DOHH2 (cell line): ENCODE measurements around the gene ZNF398.

Source experiments
- H3F3A ChIP-seq: fragments of 200-600 bp; sonication (generic), shearing (Covaris generic); 2 replicates; pipeline ENCODE4 v1.6.0; 2016; ENCODE audit warnings: antibody characterized with exemption, mild to moderate bottlenecking; ENCODE audit not compliant: control insufficient read depth, insufficient read depth
- H3K27ac ChIP-seq: fragments of 200-600 bp; sonication (generic); 2 replicates; pipeline ENCODE4 v1.5.1; 2014; ENCODE audit warnings: low read depth, mild to moderate bottlenecking, low read length, moderate library complexity
- H3K27me3 ChIP-seq: fragments of 200-600 bp; sonication (generic); 2 replicates; pipeline ENCODE4 v1.6.1; 2014; ENCODE audit warnings: mild to moderate bottlenecking, low read length, mixed read lengths; ENCODE audit not compliant: control insufficient read depth
- H3K36me3 ChIP-seq: fragments of 200-600 bp; sonication (generic); 2 replicates; pipeline ENCODE4 v1.6.1; 2014; ENCODE audit warnings: mild to moderate bottlenecking, low read length, moderate library complexity, mixed read lengths; ENCODE audit not compliant: control insufficient read depth
- H3K4me1 ChIP-seq: fragments of 200-600 bp; sonication (generic); 2 replicates; pipeline ENCODE4 v1.6.1; 2014; ENCODE audit warnings: mild to moderate bottlenecking, low read length, mixed read lengths; ENCODE audit not compliant: control insufficient read depth
- H3K4me2 ChIP-seq: fragments of 200-600 bp; sonication (generic); 2 replicates; pipeline ENCODE4 v1.6.0; 2014; ENCODE audit warnings: mild to moderate bottlenecking, low read length, moderate library complexity
- H3K4me3 ChIP-seq: fragments of 200-600 bp; sonication (generic); 2 replicates; pipeline ENCODE4 v1.5.1; 2014; ENCODE audit warnings: mild to moderate bottlenecking, low read length, mixed read lengths
- H3K79me2 ChIP-seq: fragments of 200-600 bp; sonication (generic); 2 replicates; pipeline ENCODE4 v1.6.1; 2014; ENCODE audit warnings: mild to moderate bottlenecking, low read length, mixed read lengths; ENCODE audit not compliant: control insufficient read depth
- H3K9me2 ChIP-seq: fragments of 200-600 bp; sonication (generic); replicated peaks from 2 replicates; pipeline ENCODE4 v1.6.1; 2014; ENCODE audit warnings: mild to moderate bottlenecking, low read length, mixed read lengths; ENCODE audit not compliant: control insufficient read depth
- H3K9me3 ChIP-seq: fragments of 200-600 bp; sonication (generic); 2 replicates; pipeline ENCODE4 v1.6.1; 2014; ENCODE audit warnings: antibody characterized with exemption, low read length, mixed read lengths; ENCODE audit not compliant: control insufficient read depth, insufficient read depth
- H4K20me1 ChIP-seq: fragments of 200-600 bp; sonication (generic); 2 replicates; pipeline ENCODE4 v1.6.0; 2014; ENCODE audit warnings: low read depth, mild to moderate bottlenecking, antibody characterized with exemption, low read length, moderate library complexity; ENCODE audit not compliant: control insufficient read depth, insufficient read depth
- EZH2phosphoT487 ChIP-seq: fragments of 200-600 bp; sonication (generic); IDR thresholded peaks from 2 replicates; pipeline ENCODE4 v1.6.1; 2017; ENCODE audit warnings: borderline replicate concordance, mild to moderate bottlenecking, antibody characterized with exemption, low read length, moderate library complexity, mixed read lengths
- TF ChIP-seq, protein P1 (sequence below): fragments of 200-600 bp; sonication (generic); IDR thresholded peaks from one replicate; pipeline ENCODE4 v1.5.1; 2014; ENCODE audit warnings: antibody characterized with exemption, mild to moderate bottlenecking, low read depth, low read length; ENCODE audit not compliant: poor library complexity, severe bottlenecking

ZNF398 gene

DNA sequence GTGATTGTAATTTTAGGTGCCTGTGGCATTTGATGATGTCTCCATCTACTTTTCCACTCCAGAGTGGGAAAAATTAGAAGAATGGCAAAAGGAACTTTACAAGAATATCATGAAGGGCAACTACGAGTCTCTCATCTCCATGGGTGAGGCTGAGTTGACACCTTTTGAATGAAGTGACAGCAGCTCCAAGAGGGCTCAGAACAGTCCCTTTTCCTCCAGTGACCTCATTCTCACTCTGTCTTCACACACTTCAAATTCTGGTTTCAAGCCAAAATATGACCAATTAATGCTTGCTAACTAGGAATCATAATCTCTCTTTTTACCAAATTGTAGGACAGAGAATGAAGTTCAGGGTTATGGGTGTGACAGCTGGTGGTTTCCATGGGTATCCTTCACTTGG is 18.9 kb downstream of the ZNF398 start:
- TF ChIP-seq, protein P1, sequence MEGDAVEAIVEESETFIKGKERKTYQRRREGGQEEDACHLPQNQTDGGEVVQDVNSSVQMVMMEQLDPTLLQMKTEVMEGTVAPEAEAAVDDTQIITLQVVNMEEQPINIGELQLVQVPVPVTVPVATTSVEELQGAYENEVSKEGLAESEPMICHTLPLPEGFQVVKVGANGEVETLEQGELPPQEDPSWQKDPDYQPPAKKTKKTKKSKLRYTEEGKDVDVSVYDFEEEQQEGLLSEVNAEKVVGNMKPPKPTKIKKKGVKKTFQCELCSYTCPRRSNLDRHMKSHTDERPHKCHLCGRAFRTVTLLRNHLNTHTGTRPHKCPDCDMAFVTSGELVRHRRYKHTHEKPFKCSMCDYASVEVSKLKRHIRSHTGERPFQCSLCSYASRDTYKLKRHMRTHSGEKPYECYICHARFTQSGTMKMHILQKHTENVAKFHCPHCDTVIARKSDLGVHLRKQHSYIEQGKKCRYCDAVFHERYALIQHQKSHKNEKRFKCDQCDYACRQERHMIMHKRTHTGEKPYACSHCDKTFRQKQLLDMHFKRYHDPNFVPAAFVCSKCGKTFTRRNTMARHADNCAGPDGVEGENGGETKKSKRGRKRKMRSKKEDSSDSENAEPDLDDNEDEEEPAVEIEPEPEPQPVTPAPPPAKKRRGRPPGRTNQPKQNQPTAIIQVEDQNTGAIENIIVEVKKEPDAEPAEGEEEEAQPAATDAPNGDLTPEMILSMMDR = no peak
- TF ChIP-seq EZH2phosphoT487 = no peak

DNA sequence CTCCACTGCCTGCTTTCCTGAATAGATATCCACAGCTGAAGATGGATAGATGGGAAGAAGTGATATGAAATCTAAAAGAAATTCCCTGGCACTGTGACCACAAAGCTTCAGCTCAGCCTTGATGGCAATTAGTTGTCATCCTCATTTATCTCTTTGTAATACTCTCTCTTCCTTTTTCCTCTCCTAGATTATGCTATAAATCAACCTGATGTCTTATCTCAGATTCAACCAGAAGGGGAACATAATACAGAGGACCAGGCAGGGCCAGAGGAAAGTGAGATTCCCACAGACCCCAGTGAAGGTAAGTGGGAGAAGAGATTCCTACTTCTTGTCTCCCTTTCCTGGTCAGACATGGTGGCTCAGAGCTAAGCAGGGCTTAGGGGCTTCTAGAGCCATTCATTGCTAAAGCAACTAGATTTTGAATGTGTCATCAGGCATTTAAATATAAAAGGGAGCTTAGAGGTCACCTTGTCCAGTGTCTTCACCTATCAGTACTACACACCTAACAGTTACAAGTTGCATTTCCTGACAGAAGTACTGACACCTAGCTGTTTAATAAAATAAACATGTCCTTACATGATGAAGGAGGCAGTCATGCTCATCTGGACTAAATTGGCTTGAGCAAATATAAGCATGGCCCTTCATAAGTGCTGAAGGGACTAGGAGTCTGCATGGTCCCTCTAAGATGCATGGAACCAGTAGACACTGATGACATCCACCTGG is 19.5 kb downstream of the ZNF398 start:
- TF ChIP-seq, protein P1 = no peak
- no peak for TF ChIP-seq EZH2phosphoT487
- Histone ChIP-seq H3K9me2 (no peaks in the 10 kb centered on the region), H3K27me3 (no peaks in the 10 kb centered on the region), H3K4me1 (no peaks in the 10 kb centered on the region), H3K36me3 (peaks cover 68% of the 10 kb centered on the region), H3K4me3 (no peak overlapping the region), H3K27ac (no peak overlapping the region), H4K20me1 (peaks cover 6% of the 10 kb centered on the region; the same call in 1 of the 2 replicates), H3F3A (peaks cover 8% of the 10 kb centered on the region; the same call in 1 of the 2 replicates), H3K9me3 (no peaks in the 10 kb centered on the region), H3K79me2 (peaks cover 3% of the 10 kb centered on the region; the same call in 1 of the 2 replicates), H3K4me2 (no peak overlapping the region)

More for the DNA sequence above, 18.9 kb downstream of the ZNF398 start:
- Histone ChIP-seq H3K79me2 (peaks cover 9% of the 10 kb centered on the region), H3K4me2 (no peak overlapping the region), H3K27me3 (no peaks in the 10 kb centered on the region), H3F3A (peaks cover 8% of the 10 kb centered on the region; the same call in 1 of the 2 replicates), H4K20me1 (peaks cover 6% of the 10 kb centered on the region; the same call in 1 of the 2 replicates), H3K4me1 (no peaks in the 10 kb centered on the region), H3K27ac (no peak overlapping the region), H3K9me2 (no peaks in the 10 kb centered on the region), H3K4me3 (no peak overlapping the region), H3K36me3 (peaks cover 71% of the 10 kb centered on the region), H3K9me3 (no peaks in the 10 kb centered on the region)

DNA sequence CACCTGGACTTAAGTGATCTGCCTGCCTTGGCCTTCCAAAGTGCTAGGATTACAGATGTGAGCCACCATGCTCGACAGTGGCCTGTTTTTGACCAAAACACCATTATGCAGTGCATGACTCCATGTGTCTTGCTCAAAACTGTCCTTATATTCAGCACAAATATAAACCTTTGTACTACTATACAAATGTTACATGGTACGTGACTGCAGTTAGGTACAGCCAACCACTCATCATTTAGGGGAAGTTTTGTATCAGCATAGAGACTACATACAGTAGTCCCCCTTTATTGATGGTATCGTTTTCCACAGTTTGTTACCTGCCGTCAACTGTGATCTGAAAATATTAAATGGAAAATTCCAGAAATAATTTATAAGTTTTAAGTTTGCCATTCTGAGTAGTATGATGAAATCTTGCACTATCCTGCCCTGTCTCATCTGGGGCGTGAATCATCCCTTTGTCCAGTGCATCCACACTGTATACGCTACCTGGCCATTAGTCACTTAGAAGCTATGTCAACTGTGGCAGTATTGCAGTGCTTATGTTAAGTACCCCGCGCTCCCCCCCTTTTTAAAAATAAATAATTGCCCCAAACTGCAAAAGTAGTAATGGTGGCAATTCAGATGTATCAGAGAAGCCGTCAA is 24.8 kb downstream of the ZNF398 start:
- Histone ChIP-seq H3K4me3 (no peak overlapping the region), H3K4me2 (no peak overlapping the region), H3K79me2 (no peaks in the 10 kb centered on the region), H3K27ac (no peak overlapping the region), H3K27me3 (no peaks in the 10 kb centered on the region), H4K20me1 (no peaks in the 10 kb centered on the region), H3K9me2 (no peaks in the 10 kb centered on the region), H3K4me1 (no peaks in the 10 kb centered on the region), H3K9me3 (no peaks in the 10 kb centered on the region), H3K36me3 (peaks cover 78% of the 10 kb centered on the region), H3F3A (no peaks in the 10 kb centered on the region)
- no peak for TF ChIP-seq EZH2phosphoT487
- TF ChIP-seq, protein P1 = no peak
